Endothelial cell (in vitro differentiated cells): ENCODE results near the gene PDE10A. TPM values are rescaled to one million over a fixed set of nuclear protein-coding genes. Genes with fewer than 3 reads are reported as not detected.

Source experiments
- DNase-seq: peaks from one replicate; pipeline ENCODE4 v3.0.0; 2021; ENCODE audit warnings: low spot score
- H3K27ac Mint-ChIP-seq: one replicate; pipeline ENCODE4 v1.8.0; 2021; ENCODE audit warnings: mixed read lengths, inconsistent platforms; ENCODE audit not compliant: unreplicated experiment
- H3K27me3 Mint-ChIP-seq: one replicate; pipeline ENCODE4 v1.8.0; 2021; ENCODE audit warnings: mild to moderate bottlenecking, moderate library complexity, mixed read lengths, inconsistent platforms; ENCODE audit not compliant: unreplicated experiment
- H3K36me3 Mint-ChIP-seq: one replicate; pipeline ENCODE4 v1.8.0; 2021; ENCODE audit warnings: mild to moderate bottlenecking, low read depth, mixed read lengths, inconsistent platforms; ENCODE audit not compliant: unreplicated experiment
- H3K4me1 Mint-ChIP-seq: one replicate; pipeline ENCODE4 v1.8.0; 2021; ENCODE audit warnings: mild to moderate bottlenecking, mixed read lengths, inconsistent platforms; ENCODE audit not compliant: unreplicated experiment
- H3K4me3 Mint-ChIP-seq: one replicate; pipeline ENCODE4 v1.8.0; 2021; ENCODE audit warnings: mild to moderate bottlenecking, mixed read lengths, inconsistent platforms; ENCODE audit not compliant: unreplicated experiment
- H3K9me3 Mint-ChIP-seq: one replicate; pipeline ENCODE4 v1.8.0; 2021; ENCODE audit warnings: mixed read lengths, inconsistent platforms; ENCODE audit not compliant: unreplicated experiment
- CTCF ChIP-seq: fragments of 200-600 bp; sonication (generic); IDR thresholded peaks from one replicate; pipeline ENCODE4 v1.5.0; 2021; ENCODE audit warnings: antibody characterized with exemption; ENCODE audit not compliant: unreplicated experiment
- total RNA-seq: library from RNA; stranded (reverse); fragmentation: NEBNext Ultra II Directional; extraction: Animal tissue kit (Norgen Biotek cat#: 25700); gene quantifications from one replicate; pipeline ENCODE4 v1.2.1, GENCODE V29; 2021; ENCODE audit not compliant: unreplicated experiment

The PDE10A gene
- total RNA-seq, 1 donor from 2014 or later = 11.5 TPM

DNA sequence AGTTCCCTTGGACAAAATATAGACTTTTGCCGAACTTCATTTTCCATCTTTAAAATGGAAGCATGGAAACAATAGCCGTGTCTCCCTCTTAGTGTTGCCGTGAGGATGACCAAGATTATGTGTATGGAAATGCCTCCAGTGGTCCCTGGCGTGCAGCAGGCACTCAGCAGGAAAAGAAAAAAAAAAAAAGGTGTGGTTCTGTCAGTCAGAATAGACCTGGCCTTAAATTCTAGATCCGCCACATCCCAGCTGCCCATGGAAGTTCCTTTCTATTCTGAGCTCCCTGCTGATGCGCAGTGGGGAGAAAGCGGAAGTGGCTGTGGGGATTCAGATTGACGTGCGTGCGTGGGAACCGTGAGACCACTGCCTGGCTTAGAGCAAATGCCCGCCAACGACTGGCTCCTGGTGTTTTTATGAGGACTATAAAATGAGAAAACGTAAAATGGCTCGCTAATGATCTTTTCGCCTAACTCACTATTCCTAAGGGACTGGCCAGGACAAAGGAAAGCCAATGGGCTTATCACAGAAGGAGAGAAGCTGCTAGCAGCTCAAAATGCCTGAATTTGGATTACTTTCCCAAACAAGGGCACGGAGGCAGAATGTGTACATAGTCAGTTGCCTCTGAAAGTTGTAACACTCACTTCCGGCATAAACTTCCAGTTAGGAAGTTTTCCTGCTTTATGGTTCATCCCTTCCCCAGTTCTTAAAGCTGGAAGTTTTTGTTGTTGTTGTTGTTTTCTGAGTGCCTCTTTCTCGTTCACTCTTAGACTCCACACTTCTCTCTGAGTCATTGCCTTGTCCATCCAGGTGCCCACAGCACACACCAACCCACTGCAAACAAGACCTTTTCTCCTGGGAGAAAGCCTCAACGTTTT lies 11.4 kb upstream of the PDE10A start:
- Mint-ChIP-seq H3K27ac (no peak overlapping the region), H3K9me3 (no peaks in the 10 kb centered on the region), H3K4me3 (no peak overlapping the region), H3K4me1 (no peaks in the 10 kb centered on the region), H3K36me3 (no peaks in the 10 kb centered on the region), H3K27me3 (peaks cover 3% of the 10 kb centered on the region)
- TF ChIP-seq CTCF = no peak
- DNase-seq = no peak

DNA sequence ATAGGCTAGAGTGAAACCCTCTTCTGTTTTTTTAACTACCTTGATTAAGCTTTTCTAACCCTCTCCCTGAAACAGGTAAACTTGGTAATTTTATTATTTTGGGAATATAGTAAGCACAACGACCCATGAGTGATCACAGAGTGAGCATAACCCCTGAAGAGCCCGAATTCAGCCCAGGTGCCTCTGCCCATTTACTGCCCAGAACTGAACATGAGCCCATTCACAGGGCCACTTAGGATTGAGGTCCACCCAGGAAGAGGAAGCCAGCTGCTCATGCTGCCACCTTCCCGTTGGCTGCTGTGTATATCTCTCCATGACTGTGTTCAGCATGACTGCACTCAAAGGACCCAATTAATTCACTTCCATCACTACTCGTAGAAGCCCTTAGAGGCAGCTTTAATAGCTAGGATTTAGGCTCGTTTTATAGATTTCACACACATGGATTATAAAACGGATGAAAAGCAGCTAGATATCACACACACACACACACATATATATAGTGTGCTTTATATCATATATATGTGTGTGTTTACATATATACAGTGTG lies 8.3 kb upstream of the PDE10A start:
- H3K27ac Mint-ChIP-seq = no peak overlapping the region
- peaks cover 2% of the 10 kb centered on the region for H3K4me1 Mint-ChIP-seq
- TF ChIP-seq CTCF = no peak
- H3K36me3 Mint-ChIP-seq = no peaks in the 10 kb centered on the region
- no peaks in the 10 kb centered on the region for H3K27me3 Mint-ChIP-seq
- no peak overlapping the region for H3K4me3 Mint-ChIP-seq
- DNase-seq = no peak
- H3K9me3 Mint-ChIP-seq = no peaks in the 10 kb centered on the region

GRCh38 chr6:165668951-165669350 lies 5.9 kb upstream of the PDE10A start:
- no peak for TF ChIP-seq CTCF
- Mint-ChIP-seq H3K27me3 (peaks cover 9% of the 10 kb centered on the region), H3K9me3 (no peaks in the 10 kb centered on the region), H3K27ac (no peak overlapping the region), H3K4me1 (peaks cover 15% of the 10 kb centered on the region), H3K36me3 (peaks cover 4% of the 10 kb centered on the region), H3K4me3 (no peak overlapping the region)
- DNase-seq = no peak

DNA sequence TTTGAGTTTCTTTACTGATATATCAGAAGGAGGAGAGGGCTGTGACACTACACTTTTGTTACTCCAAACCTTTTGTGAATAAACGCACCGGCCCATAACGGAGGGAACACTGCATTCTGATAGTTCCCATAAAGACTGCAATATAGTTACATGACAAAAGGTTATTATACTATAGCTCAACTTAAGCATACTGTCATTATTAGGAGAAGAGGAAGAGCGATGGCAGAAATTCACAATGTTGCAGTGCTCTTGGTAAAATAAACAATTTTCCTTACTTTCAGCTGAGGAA lies 2.3 kb upstream of the PDE10A start:
- Mint-ChIP-seq H3K36me3 (peaks cover 8% of the 10 kb centered on the region), H3K4me1 (peaks cover 21% of the 10 kb centered on the region), H3K4me3 (peak overlapping the region; percentile 82), H3K27me3 (peaks cover 14% of the 10 kb centered on the region), H3K9me3 (no peaks in the 10 kb centered on the region), H3K27ac (no peak overlapping the region)
- DNase-seq = no peak
- TF ChIP-seq CTCF = no peak
